ENCODE results near the gene ME3. TPM values are rescaled to one million over a fixed set of nuclear protein-coding genes. Genes with fewer than 3 reads are reported as not detected.
"Not testable (repeated sequence)": the region's sequence is repeated elsewhere in the genome, so short reads cannot be mapped to it uniquely, and the experiment has no call there.

Gene ME3
- total RNA-seq, 1 donor from 2014 or later = 25.5 TPM

DNA sequence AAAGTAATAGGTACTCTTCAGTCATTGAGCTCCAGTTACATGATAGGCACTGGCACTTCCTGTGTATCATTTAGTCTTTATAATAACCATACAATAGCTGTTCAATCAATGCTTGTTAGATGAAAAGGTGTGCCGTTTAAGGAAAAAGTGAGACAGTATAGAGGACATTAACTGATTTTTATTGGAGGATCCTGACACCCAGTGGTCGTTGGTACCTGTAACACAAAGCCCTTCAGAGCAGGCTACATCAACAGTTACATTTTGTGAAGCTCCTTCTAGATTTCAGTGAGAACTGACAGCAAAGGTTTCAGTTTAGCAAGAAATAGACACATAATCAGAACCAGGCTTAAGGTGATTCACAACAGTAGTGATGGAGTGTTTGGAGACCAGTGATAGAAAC is 253.5 kb downstream of the ME3 start:
- DNase-seq = peak; percentile 46

DNA sequence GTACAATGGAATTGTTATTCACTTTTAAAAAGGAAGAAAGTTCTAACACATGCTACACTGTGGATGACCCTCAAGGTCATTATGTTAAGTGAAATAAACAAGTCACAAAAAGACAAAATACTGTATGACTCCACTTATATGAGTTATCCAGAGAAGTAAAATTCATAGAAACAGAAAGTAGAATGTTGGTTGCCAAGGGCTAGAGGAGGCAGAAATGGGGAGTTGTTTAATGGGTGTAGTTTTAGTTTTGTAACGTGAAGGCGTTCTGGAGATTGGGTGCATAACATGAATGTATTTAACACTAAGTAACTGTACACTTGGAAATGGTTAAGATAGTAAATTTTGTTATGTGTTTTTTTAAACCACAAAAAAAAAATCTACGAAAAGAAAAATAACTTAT is 253.9 kb downstream of the ME3 start:
- DNase-seq = no peak

DNA sequence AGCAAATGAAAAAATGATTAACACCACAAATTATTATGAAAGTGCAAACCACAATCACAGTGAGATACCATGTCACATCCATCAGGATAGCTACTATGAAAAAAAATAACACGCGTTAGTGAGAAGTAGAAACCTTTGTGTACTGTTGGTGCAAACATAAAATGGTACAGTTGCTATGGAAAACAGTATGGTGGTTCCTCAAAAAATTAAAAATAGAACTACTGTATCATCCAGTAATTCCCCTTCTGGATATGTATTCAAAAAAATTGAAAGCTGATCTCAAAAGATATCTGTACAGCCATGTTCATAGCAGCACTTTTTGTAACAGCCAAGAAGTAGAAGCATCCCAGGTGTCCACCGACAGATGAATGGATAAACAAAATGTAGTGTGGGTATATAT is 254.3 kb downstream of the ME3 start:
- DNase-seq = no peak

DNA sequence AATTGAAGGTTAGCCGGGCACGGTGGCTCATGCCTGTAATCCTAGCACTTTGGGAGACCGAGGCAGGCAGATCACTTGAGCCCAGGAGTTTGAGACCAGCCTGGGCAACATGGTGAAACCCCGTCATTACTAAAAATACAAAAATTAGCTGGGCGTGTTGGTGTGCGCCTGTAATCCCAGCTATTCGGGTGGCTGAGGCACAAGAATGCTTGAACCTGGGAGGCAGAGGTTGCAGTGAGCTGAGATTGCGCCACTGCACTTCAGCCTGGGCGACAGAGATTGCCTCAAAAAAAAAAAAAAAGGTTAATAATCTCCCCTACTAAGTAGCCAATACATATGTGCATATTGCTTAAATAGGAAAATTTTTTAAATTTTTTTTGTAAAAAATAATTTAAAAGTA is 255.5 kb downstream of the ME3 start:
- DNase-seq = not testable (repeated sequence)

DNA sequence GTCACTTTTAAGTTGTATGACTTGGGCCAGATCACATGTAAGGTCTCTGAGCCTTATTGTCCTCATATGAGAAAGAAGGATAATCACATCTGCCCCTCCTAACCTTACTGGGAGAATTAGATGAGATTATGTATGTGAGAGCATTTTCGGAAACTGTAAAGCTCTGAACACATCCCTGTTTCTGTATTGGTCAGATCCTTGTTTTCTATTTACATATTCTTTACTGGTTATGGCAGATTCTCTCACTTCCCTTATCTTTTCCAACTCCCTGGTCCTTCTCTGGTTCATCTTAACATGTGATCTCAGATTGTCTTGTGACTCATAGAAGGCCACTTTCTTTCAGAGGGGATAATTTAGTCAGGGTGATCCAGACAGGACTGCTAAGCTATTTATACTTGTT is 255.9 kb downstream of the ME3 start:
- no peak for DNase-seq

DNA sequence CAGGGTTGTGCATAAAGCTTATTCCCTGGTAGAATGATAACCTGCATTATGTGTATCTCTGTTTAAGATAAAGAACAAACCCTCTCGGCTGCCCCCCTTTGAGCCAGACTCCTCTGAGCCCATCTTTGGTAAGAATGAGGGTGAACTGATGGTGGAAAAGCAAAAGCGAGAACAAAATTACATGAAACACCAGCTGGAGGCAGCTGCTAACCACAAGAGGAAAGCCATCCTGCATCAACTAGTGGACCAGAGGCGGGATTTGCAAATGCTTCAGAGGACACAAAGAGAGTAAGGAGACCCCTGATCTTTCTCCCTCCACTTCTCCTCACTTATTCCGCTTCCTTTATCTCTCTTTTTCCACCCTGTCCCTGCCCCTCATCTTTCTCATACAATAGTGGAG is 257.4 kb downstream of the ME3 start:
- no peak for DNase-seq

DNA sequence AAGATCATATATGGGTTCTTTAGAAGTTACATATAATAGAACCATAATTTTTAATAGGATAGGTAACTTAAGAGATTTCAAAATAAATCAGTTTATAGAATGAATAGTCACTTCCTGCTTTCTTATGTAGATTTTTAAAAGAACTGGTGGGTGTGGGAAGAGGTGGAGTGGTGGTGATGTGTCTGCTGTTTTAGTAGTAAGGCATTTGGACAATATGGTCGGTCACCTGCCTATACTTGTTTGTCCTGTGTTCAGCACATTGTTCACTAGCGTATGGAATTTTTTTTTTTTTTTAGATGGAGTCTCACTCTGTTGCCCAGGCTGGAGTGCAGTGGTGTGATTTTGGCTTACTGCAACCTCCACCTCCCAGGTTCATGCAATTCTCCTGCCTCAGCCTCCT is 258.4 kb downstream of the ME3 start:
- no peak for DNase-seq

DNA sequence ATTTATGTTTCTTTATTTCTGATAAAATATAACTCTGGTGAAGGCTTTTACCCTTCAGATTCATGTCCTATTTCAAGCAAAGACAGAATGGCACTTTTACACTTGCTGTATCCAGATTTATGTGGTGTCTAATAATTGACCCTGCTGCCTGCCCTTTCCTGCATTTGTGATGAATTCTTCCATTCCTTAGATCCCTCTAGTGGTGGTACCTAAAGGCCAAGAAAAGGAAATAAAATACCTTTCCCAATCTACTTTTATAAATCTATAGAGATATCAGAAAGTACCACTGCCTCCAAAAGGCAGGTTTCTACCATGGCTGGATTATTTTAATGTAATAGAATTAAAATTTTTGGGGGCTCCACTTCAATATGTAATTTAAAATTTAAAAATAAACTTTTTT is 263.6 kb downstream of the ME3 start:
- DNase-seq = peak; percentile 20

DNA sequence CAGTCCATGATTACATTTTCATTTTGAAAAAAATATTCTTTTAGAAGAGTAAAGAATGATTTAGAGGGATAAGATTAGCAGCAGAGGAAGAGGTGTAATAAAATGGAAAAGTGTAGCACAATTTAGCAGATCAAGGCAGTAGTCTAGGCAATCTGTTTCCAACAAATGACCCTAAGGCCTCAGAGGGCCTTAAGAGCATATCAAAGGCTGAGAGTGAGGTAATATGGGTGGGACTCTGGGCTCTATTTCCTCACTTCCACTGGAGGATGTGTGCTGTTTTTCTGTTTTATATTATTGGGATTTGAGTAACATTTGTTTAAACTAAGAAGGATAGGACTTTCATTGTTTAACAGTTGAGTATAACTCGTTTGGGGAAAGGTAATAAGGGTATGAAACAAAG is 269.0 kb downstream of the ME3 start:
- no peak for DNase-seq

DNA sequence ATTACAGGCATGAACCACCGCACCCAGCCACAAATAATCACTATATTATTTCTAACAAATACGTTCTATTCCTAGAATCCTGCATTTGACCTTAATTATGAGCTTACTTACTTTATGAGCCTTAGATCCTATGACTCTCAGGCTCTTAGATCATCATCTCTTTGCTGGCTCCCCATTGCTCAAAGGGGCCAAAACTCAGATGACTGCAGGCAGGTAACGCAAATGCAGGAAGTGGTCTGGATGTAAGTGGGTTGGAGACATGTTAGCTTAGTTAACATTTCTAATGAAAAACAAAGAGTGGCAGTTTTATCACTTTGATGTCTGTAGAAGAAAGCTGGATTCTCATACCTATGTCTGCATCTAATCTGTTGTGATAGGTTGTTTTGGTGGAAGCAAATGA is 274.3 kb downstream of the ME3 start:
- no peak for DNase-seq

DNA sequence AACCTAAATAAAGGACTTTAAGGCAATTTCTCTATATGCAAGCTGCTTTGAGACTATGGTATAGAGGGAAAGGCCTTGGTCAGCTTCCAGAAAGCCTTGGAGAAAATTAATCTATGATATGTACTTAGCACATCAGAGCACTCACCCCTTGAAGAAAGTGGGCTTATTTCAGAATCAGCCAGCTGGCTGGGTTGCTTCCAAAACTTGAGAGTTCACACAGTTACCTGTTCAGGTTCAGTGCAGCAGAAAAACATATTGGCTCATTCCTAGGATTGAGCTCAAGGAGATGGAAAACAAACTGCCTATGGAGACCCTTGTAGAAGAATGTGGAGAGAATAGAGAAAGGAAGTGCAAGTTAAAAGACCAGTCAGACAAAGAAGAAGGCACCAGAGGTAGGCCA is 275.1 kb downstream of the ME3 start:
- DNase-seq = no peak

DNA sequence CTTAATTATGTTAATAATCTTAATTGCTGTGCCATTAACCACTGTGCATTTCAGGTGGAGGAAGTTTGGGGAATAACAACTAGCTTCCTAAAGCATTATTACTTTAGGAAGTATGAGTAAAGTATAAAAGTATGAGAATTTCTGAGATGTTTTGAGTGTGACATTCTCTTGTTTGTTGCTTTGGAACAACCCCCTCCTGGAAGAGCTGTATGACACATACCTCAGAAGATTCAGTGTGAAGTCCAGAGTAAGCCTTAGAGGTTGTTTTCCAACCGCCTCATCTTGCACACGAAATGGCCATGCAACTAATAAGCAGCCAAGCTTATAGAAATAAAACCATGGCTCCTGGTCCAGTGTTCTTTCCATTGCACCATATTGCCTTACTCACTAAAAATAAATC is 276.0 kb downstream of the ME3 start:
- DNase-seq = peak; percentile 65

DNA sequence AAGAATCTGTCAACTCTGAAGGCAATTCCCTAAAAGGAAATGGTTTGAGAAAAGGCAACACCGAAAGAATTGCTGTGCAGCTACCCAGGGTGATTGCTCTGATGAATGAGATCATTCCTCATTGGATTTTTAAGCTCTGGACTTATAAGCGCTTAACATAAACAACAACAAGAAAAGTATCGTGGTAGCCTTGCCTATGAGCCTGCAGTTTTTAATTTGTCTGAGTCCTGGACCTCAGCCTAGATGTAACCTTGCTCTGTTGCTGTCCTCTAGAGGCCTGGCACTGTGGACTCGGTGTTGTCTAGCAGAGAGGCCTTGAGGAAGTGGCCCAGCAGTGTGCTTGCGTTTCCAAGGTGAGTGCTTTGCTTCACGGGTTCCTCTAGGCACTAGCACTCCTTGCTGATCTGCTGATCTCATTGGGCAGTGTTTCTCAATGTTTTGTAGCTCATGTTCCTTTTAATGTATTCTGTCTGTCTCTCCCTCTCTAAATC is 277.3 kb downstream of the ME3 start:
- peak; percentile 38 for DNase-seq

Other genes with a start within 250 kb of the ME3 start
- gene PRSS23, start 127.9 kb upstream of the ME3 start, total RNA-seq = 79.1 and 236 TPM in 2 replicates

Data from dermis blood vessel endothelial cell (primary cell).